Hepatocyte (in vitro differentiated cells): Measurements from ENCODE around the gene CNPY4. TPM values are rescaled to one million over a fixed set of nuclear protein-coding genes. Genes with fewer than 3 reads are reported as not detected.

Experiments
- DNase-seq: peaks from one replicate; pipeline ENCODE4 v3.0.0-alpha.2; 2016; ENCODE audit warnings: low spot score
- H2AFZ ChIP-seq: fragments of 200-600 bp; sonication (generic); 2 replicates; pipeline ENCODE4 v1.6.0; 2016; ENCODE audit warnings: antibody characterized with exemption, mild to moderate bottlenecking
- H3K27ac ChIP-seq: fragments of 200-600 bp; sonication (generic); 2 replicates; pipeline ENCODE4 v1.5.1; 2016; ENCODE audit warnings: mild to moderate bottlenecking
- H3K27me3 ChIP-seq: fragments of 200-600 bp; sonication (generic); 2 replicates; pipeline ENCODE4 v1.6.1; 2016
- H3K36me3 ChIP-seq: fragments of 200-600 bp; sonication (generic); replicated peaks from 2 replicates; pipeline ENCODE4 v1.5.1; 2016; ENCODE audit warnings: low read depth; ENCODE audit not compliant: insufficient read depth
- H3K4me1 ChIP-seq: fragments of 200-600 bp; sonication (generic); 2 replicates; pipeline ENCODE4 v1.5.1; 2016; ENCODE audit warnings: mild to moderate bottlenecking, moderate library complexity; ENCODE audit not compliant: insufficient read depth
- H3K4me2 ChIP-seq: fragments of 200-600 bp; sonication (generic); 2 replicates; pipeline ENCODE4 v1.6.0; 2016
- H3K4me3 ChIP-seq: fragments of 200-600 bp; sonication (generic); 2 replicates; pipeline ENCODE4 v1.5.1; 2016; ENCODE audit warnings: mild to moderate bottlenecking
- H3K79me2 ChIP-seq: fragments of 200-600 bp; sonication (generic); 2 replicates; pipeline ENCODE4 v1.6.0; 2017; ENCODE audit warnings: mild to moderate bottlenecking
- H3K9me2 ChIP-seq: fragments of 200-600 bp; sonication (generic); replicated peaks from 2 replicates; pipeline ENCODE4 v1.6.0; 2017; ENCODE audit warnings: mild to moderate bottlenecking; ENCODE audit not compliant: insufficient read depth
- H3K9me3 ChIP-seq: fragments of 200-600 bp; sonication (generic); 2 replicates; pipeline ENCODE4 v1.5.1; 2016; ENCODE audit warnings: low read depth, mild to moderate bottlenecking
- H4K20me1 ChIP-seq: fragments of 200-600 bp; sonication (generic); 2 replicates; pipeline ENCODE4 v1.6.0; 2016; ENCODE audit warnings: mild to moderate bottlenecking; ENCODE audit not compliant: insufficient read depth, poor library complexity, severe bottlenecking
- CTCF ChIP-seq: fragments of 200-600 bp; sonication (generic); IDR thresholded peaks from 2 replicates; pipeline ENCODE4 v1.5.1; 2016; ENCODE audit warnings: antibody characterized with exemption, mild to moderate bottlenecking; ENCODE audit not compliant: poor library complexity
- EZH2 ChIP-seq: fragments of 200-600 bp; sonication (generic); IDR thresholded peaks from 2 replicates; pipeline ENCODE4 v1.6.1; 2016; ENCODE audit warnings: antibody characterized with exemption, mild to moderate bottlenecking, borderline replicate concordance
- EZH2phosphoT487 ChIP-seq: fragments of 200-600 bp; sonication (generic); IDR thresholded peaks from one replicate; pipeline ENCODE4 v1.6.1; 2018; ENCODE audit warnings: antibody characterized with exemption, mild to moderate bottlenecking, low read depth, moderate library complexity; ENCODE audit not compliant: unreplicated experiment, severe bottlenecking
- WGBS: methylation state at CpG from one replicate; pipeline ENCODE4 v1.1.6; 2016; ENCODE audit warnings: low lambda C conversion rate; ENCODE audit errors: missing lambda C conversion rate; 5-methylcytosine and 5-hydroxymethylcytosine counted together
- polyA plus RNA-seq: library from polyadenylated mRNA; unstranded; fragments of >200 nt; fragmentation: Nextera tagmentation; extraction: Ambion mirVana; gene quantifications from 2 replicates; pipeline ENCODE4 v1.2.1, GENCODE V29; 2016
- total RNA-seq: library from RNA; depleted of rRNA; stranded (reverse); fragments of >200 nt; gene quantifications from 2 replicates; pipeline ENCODE4 v1.2.3, GENCODE V29; 2014

The CNPY4 gene
- total and polyA plus RNA-seq, 2 experiments from 2014 or later = 27.4 to 28.1 TPM

GRCh38 chr7:100122067-100122466, 2.6 kb downstream of the CNPY4 start:
- H3K36me3 ChIP-seq = no peaks in the 10 kb centered on the region
- H3K4me1 ChIP-seq = peaks cover 18% of the 10 kb centered on the region
- no peak overlapping the region for H3K27ac ChIP-seq
- peaks cover 25% of the 10 kb centered on the region for H3K79me2 ChIP-seq
- DNase-seq = no peak
- H3K27me3 ChIP-seq = no peaks in the 10 kb centered on the region
- no peaks in the 10 kb centered on the region for H3K9me3 ChIP-seq
- no peak overlapping the region for H3K4me3 ChIP-seq
- TF ChIP-seq CTCF = no peak
- TF ChIP-seq EZH2phosphoT487 = no peak
- no peak for TF ChIP-seq EZH2
- no peak overlapping the region for H2AFZ ChIP-seq
- WGBS = 79% methylated on average over 13 of the region's 13 CpGs
- no peak overlapping the region for H3K4me2 ChIP-seq
- H4K20me1 ChIP-seq = no peaks in the 10 kb centered on the region
- no peaks in the 10 kb centered on the region for H3K9me2 ChIP-seq

DNA sequence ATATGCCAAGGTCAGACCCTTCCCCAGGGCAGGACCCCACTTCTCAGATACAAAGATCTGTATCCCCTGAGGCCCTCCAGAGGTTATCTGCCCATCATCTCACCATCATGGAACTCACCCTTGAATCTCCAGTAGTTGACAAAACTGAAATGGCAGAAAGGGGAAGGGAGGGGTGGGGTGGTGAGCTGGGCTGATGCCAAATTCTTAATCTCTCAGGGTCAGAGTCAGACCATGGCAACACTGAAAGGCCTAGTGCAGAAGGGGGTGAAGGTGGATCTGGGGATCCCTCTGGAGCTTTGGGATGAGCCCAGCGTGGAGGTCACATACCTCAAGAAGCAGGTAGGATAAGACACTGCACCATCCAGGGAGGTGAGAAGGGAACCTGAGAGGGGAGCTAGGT, 3.1 kb downstream of the CNPY4 start:
- Histone ChIP-seq H4K20me1 (no peaks in the 10 kb centered on the region), H3K9me3 (no peaks in the 10 kb centered on the region), H3K4me2 (no peak overlapping the region), H3K4me3 (no peak overlapping the region), H3K4me1 (peaks cover 18% of the 10 kb centered on the region), H3K27ac (no peak overlapping the region), H3K9me2 (no peaks in the 10 kb centered on the region), H3K27me3 (no peaks in the 10 kb centered on the region), H3K36me3 (no peaks in the 10 kb centered on the region), H2AFZ (no peak overlapping the region), H3K79me2 (peaks cover 22% of the 10 kb centered on the region)
- DNase-seq = no peak
- WGBS = 100% methylated on average over 1 of the region's 1 CpG
- TF ChIP-seq CTCF (no peak), EZH2phosphoT487 (no peak), EZH2 (no peak)

- H3K79me2 ChIP-seq = peaks cover 11% of the 10 kb centered on the region
- peak overlapping the region; percentile 55 for H3K4me2 ChIP-seq
- TF ChIP-seq CTCF (no peak), EZH2phosphoT487 (no peak)
- peak overlapping the region; percentile 94 for H3K27ac ChIP-seq
- peaks cover 14% of the 10 kb centered on the region for H3K4me1 ChIP-seq
- H2AFZ ChIP-seq = no peak overlapping the region
- no peak overlapping the region for H3K4me3 ChIP-seq
- H3K9me3 ChIP-seq = no peaks in the 10 kb centered on the region
- H3K9me2 ChIP-seq = no peaks in the 10 kb centered on the region
- H3K36me3 ChIP-seq = no peaks in the 10 kb centered on the region
- DNase-seq = no peak
- 92% methylated on average over 4 of the region's 4 CpGs for WGBS
- no peaks in the 10 kb centered on the region for H4K20me1 ChIP-seq
- no peaks in the 10 kb centered on the region for H3K27me3 ChIP-seq
Measured at GRCh38 chr7:100124301-100125230, 5.1 kb downstream of the CNPY4 start.
